GM04504 (cell line): ENCODE measurements around the gene TBRG4.
"Not testable (repeated sequence)": the region's sequence is repeated elsewhere in the genome, so short reads cannot be mapped to it uniquely, and the experiment has no call there.

Experiments
- DNase-seq: peaks from one replicate; pipeline ENCODE4 v3.0.0-alpha.2; 2012; ENCODE audit warnings: low read depth

The TBRG4 gene

DNA sequence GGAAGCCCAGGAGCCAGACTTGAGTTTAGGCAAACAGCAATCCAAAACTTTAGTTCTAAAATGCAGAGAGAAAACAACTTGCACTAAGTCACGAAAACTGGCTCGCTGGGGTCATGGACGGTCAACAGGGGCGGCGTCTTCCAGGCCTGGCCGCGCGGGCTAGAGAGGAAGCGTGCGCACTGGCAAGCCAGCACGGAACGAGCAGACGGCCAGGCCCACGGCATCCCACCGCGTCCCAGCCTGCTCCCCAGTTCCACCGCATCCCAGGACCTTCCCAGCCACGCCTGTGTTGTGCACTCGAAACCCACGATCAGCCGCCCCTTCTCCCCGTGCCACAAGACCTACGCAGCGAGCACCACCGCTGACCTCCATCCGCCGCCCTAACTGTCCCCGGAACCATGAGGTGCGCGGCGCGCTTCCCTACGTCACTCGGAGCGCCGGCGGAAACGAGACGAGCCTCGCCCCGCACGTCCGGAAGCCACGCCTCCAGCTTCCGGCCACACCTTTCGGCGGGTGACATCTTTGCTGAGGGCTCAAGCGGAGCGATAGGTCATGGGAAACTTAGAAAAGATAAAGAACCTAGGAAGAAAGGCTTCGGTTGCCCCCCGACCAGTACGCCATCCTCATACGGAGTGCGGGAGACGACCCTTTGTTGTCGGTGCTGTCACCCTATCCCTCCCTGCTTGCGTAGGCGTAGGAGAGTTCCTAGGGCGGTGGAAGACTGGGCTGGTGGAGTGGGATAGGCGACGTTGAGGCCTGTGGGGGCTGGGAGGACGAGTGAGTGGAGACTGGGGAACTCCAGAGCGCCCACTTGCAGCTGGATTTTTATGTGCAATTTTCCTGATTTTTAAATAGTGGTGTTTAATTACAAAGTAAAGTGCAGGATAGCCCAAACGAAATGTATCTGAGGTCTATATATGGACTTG is at the start of gene TBRG4:
Gene TBRG4 (minus strand): TSS at position 400 of the 926 bp plus-strand sequence. CDS start 2,460 bp downstream, outside the sequence.
- DNase-seq: peak; percentile 86

DNA sequence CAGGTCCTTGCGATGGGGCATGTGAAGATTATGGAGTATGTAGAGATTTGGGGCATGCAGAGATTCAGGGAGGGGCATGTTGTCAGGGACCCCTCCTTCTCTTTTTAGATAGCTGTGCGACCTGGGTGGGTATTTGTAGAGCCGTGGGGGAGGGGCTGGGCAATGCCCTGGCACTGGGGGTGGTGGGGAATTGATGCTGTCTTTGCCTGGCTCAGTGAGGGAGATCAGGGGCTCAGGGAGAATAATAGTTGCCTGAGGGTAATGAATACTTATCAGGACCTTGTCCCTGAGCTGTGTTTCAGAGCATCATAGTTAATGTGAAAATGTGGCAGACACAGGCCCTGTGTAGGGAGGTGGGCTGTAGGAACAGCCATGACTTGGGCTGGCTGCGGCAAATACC is 49.6 kb upstream of the TBRG4 start:
- DNase-seq: no peak

DNA sequence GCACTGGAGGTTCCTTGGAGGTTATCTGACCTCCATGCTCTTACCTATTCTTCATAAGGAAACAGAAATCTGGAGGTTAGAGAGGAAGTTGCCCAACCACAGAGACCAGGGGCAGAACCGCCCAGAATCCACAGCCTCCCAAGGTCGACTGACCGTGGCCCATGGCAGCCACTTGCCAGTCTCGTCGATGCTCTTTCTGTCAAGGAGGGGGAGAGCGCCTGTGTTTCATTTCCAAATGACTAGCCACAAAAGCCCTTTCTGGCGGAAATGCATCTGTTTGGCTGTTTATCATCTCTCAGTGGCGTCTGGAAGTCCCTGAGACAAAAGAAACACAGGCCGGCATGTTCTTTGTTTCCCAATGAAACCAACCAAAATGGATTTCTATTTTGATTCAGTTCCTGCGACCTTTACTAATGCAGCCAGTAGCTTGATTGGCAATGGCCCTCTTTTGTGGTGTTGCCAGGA is 49.0 kb upstream of the TBRG4 start:
- no peak for DNase-seq

DNA sequence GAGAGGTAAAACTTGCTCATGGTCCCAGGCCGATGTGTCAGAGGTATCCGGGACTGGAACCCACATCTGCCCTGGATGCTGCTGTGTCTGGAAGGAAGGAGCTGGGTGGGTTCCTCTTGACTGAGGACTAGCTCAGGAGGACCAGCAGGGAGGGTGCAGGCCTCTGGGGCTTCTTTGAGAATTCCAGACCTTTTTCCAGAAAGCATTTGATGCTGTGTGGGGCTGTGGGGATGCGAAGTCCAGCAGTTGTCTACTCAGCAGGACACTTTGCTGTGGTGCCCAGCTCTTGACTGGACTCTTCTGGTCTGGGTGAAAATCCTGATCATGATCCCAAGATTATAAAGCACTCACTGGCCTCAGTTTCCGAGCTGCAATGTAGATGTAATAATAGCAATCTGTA is 47.8 kb upstream of the TBRG4 start:
- DNase-seq: no peak

DNA sequence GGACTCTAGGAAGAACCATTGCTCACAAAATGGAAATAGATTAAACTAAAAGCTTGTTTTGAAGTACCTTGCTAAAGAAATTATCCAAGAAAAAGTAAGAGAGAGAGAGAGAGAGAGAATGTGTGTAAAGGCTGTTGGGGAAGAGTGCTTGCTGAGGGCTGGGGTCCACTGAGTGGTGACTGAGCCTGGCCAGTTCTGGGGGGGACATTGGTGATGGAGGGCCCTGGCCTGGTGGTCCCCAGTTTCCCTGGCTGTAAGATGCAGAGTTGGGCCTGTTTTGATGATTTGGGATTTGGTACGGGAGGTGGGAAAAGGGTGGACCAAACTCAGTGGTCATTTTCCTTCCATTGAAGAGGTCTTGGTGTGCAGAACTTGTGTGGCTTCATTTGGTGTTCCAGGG is 47.0 kb upstream of the TBRG4 start:
- DNase-seq: no peak

DNA sequence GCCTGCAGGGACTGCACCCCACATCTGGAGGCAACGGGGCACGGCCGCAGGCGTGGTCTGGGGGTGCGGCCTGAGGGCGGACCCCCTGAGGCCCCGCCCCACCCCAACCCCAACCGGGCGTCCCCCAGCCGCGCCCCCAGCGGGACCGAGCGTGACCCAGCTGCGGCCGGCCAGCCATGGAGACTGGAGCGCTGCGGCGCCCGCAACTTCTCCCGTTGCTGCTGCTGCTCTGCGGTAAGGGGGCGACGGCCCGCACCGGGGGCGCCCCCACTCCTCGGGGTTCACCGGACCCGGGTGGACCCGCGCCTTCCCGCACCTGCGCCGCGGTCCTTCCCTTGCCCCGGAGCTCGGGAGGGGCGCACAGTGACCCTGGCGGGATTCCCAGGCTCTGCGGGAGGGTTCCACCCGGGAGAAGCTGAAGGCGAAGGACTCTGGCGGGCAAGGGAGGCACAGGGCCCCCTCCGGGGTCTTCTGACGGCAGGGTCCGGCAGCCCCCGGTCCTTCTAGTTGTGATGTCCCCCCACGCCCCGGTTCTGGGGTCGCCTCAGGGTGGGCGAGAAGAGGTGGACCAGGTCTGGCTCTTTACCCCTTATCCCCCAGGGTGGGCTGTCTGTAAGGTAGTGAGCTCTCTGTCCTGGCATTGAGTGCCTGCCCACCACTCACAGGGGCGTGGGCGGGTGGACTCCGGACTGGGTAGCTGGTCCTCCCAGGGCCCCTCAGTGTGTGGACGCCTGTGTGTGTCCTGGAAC is 46.3 kb upstream of the TBRG4 start, which contains the start of gene RAMP3:
Gene RAMP3 (plus strand): TSS at position 139 of the 749 bp plus-strand sequence. CDS start 38 bp downstream, at position 177.
- no peak for DNase-seq

DNA sequence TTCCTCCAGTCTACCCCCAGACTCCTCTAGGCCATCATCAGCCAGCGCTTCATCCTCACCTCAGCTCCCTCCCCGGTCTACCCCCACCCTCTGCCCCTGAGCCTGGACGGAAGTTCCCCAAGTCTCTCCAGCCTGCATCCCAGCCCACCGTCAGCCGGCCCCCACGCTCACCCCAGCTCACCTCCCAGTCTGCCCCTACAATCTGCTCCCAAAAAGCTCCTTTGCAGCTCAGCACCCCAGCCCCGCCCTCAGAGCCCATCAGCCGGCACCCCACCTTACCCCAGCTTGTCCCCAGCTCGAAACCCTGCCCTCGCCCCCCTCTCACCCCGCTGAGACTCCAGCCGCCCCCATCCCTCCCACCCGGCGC is 45.8 kb upstream of the TBRG4 start:
- no peak for DNase-seq

DNA sequence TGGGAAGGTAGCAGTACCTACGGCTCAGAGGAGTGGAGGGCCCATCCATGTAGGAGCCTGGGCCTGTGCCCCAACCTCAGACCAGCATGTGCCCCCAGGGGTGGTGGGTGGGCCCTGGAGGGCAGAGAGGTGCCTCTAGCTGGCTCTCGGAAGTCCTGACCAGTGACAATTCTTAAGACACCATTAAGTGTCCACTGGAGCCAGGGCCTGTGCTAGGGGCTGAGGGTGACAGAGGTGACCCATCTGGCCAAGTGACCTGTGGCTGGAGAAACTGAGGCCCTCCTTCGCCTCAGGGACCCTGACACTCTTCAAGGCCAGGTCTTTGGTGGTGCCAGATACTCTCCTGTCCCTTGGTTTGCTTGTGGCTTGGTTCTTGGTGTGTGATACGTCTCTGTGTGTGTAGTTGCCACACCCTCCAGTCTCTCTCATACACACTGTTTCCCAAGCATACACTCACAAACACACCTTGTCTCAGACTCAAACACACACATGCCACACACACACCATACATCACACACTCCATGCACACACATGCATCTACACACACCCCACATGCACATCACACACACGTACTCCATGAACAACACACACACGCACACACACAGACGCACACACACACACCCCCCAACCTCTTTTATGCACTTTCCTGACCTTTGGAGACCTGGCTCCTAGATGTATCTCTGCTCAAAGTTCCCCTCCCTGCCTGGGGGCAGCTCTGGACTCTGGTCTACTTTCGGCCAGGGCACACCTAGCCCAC is 45.2 kb upstream of the TBRG4 start:
- no peak for DNase-seq

DNA sequence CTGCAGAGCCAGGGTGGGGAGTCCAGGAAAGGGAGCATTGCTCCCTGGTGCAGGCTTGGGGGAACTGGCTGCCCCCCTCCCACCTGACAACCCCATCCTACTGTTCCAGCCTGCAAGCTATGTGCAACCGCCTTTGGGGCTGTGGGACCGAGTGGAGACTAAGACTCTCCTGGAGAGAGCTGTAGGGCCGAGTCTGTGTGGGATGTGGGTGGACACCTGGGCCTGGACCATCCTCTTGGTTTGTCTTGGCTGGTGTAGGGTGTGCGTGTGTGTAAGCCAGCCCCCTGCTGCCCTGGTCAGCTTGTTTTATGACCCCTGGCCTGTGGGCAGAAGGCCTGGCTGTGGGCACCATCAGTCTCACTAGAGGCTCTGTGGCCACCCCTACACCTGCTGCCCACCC is 44.4 kb upstream of the TBRG4 start:
- DNase-seq: no peak

DNA sequence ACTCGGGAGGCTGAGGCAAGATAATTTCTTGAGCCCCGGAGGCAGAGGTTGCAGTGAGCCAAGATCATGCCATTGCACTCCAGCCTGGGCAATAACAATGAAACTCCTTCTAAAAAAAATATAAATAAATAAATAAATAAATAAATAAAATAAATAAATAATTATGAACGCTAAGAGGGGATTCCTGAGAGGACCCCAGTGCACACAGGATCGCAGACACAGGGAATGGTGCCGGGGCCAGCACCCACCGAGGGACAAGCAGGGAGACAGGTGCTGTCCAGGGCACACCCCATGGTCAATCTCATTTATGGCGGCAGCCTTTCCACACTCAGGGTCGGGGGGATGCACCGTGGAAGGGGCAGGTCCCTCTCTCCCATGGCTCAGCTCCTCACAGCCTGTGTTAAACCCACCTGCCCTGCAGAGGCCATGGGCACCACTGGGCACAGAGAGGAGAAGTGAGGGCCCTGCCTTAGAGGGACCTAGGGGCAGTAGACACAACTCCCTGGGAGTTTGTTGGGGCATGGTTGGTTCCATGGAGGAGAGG is 43.9 kb upstream of the TBRG4 start:
- DNase-seq: no peak

DNA sequence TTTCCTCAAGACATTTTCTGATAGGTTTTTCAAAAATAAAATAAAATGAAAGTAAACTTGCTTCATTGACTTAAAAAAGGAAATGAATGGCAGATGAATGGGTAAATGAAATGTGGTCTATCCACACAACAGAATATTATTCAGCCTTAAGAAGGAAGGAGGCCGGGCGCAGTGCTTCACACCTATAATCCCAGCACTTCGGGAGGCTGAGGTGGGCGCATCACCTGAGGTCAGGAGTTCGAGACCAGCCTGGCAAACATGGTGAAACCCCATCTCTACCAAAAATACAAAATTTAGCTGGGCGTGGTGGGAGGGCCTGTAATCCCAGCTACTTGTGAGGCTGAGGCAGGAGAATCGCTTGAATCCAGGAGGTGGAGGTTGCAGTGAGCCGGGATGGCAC is 42.4 kb upstream of the TBRG4 start:
- DNase-seq: not testable (repeated sequence)

DNA sequence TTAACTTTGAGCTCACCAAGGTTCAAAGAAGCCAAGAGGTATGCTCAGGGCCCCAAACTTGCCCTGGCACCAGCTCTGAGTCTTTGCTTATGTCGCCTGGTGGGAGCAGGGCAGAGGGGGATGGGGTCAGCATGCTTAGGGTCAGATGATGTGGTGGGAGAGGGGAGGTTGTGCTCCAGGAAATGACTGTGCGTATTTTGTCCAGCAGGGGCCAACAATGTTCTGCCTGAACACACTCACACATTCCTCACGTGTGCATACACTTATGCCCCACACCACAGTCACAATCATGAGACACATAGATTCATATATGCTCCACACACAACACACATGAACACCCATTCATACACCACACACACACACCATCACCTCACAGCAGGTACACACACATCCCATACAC is 41.7 kb upstream of the TBRG4 start:
- no peak for DNase-seq

DNA sequence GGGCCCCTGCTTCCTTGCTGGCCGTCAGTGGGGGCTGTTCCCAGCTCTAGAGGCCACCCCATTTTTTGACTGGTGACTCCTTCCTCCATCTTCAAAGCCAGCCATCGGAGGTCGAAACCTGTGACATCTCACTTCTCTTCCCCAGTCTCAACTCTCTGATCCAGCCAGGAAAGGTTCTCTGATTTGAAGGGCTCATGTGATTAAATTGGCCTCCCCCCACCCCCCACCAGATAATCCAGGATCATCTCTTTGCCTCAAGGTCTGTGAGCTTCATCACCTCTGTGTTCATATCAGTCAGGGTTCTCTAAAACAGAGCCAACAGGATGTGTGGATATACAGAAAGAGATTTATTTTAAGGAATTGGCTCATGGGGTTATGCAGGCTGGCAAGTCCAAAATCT is 40.5 kb upstream of the TBRG4 start:
- no peak for DNase-seq

DNA sequence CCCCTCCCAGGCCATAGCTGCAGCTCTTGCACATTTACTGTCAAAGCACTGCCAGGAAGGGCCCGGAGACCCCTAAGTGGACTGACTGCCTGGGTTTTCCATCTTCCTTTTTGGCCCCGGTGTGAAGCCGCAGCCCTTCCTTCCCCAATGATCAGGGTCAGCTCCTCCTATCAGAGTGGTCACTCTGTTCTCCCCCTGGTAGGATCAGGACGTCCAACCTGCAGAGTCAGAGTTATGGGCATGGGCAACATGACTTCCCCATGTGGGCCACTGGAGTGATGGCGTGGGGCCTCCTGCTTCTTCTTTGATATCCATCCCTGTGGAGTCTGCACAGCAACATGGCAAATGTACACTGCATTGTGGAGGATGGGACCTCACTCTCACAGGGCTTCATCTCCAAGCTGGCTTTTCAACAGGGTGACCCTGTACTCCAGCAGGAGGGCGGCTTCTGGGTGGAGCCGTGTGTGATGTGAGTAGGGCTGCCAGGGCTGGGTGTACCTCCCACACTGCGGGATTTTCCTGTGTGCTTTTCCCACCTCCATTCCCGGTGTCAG is 39.7 kb upstream of the TBRG4 start:
- DNase-seq: no peak

DNA sequence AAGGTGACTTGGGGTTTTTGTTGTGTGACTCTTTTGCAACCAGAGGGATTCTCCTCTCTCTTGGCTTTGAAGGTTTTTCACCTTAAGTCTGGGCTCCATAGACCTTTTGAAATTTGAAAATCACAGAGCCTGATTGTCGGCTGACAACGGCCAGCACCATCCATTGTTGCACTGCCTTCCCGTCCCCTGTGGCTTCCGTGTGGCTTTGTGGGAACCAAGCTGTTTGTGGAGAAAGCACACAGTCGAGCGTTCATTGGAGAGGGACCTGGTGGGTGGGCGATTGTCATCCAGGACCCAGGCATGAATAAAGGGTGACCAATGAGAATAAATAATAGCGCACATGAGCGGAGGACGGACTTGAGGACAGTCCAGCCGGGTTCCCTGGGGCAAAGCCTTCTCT is 38.7 kb upstream of the TBRG4 start:
- DNase-seq: no peak

DNA sequence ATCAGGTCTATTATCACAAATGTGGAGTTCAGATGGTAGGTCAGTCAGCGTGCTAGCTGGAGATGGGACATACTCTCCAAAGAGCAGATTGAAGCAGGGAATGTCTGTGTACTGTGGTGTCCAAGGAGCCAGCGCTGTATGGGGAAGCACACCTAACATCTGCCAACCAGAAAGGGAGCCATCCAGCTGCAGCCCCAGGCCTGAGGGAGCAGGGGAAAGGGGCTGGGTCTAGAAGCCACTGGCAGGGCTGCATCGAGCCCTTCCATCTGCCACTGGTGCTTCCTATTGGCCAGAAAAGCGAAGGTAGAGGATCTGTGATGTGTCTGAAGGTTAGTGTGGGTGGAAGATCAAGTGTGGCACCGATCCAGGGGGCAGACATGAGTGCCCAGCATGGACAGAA is 38.1 kb upstream of the TBRG4 start:
- DNase-seq: no peak

DNA sequence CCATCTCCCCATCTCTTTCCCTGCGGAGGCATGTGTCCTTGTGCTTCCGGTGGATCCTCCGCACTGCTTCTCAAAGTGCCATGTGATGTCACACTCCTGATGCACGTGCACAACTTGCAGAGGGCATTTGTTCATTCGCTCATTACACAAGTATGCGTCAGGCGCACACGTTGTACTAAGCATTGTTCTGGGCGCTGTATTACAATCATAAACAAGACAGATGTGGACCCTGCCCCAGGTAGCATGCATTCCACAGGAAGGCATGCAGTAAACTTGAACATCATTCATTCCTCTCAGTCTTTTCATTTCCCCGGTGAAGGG is 37.1 kb upstream of the TBRG4 start:
- DNase-seq: no peak

DNA sequence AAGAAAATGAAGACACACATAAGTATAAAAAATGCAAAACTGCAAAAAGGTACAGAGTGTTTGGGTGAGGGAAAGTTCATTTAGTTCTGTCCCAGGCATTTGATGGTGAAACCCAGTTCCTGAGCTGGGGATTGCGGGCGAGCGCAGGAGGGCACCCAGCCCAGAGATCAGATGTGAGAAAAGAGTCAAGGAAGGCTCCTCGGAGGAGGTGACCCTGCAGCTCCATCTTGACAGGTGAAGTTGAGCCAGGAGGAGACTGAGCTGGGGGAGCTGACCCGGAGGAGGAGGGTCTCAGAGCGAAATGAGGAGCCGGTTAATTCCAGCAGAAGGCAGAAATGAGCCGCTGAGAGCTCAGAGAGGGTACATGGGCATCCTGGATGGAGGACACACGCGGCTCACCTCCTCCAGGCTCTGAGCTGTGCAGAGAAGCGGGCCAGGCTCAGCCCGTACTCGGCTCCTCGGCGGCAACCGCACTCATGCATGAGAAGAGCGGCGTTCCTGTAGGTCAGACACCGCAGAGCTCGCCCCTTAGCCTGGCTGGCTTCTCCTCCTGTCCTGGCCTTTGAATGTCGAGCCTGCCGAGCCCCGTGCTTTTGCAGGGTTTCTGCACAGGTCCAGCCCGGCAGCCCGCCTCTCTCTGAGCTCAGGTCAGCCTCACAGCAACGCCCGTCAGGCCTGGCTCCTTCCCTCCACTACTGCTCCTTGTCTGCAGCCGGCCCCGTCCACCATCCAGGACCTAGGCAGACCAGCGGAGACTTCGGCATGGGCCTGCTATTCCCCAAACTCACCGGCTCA is 36.6 kb upstream of the TBRG4 start:
- no peak for DNase-seq

DNA sequence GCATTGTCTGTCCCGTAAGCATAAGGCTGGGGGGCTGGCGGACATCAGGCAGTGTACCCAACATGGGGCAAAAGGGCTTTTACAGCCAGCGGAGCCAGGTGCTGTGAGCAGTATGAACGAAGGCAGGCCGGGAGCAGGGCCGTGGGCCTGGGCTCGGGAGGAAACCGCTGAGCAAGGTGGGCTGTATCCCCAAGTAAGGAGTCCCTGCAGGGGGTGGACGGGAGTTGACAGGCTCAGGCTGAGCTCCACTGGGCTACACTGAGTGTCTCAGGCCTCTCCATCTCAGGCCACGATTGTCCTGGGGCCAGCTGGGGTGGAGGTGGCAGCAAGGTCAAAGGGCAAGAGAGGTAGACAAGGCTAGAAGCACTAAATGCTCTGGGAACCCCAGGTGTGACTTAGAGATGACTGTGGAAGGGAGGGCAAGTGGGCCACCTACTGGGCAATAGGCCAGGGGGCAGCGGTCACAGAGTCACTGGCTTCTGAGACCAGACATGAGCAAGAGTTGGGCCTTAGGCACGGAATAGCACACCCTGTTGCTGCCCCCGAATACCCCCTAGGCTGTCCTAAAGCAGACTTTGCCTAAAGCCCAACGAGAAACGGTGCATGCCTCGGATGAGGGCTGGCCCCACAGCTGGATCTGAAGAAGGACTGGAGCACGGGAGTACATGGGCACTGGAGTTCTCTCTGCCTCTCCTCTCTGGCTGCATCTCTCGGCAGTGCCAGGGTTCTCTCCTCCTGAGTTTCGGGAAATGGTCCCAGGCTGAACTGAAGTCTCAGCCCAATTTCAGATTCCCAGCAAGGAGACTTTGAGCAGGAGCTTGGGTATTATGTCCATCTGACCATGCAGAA is 35.3 kb upstream of the TBRG4 start:
- no peak for DNase-seq

DNA sequence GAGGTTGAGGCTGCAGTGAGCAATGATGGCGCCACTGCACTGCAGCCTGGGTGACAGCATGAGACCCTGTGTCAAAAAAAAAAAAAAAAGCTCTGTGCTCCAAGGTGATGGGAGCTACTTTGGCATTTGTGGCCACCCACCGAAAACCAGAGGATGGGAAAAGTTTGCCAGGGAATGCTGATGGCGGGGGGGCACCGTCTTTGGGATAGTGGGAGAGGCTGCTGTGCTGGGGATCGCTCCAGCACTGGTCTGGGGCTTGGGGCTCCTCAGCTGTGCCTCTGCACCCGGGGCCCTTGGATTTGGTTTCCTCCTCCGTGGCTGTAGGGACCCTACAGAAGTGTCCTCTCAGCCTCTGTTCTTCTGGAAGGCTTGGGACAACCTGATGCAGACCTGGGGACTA is 34.4 kb upstream of the TBRG4 start:
- no peak for DNase-seq
